HG03045 (cell line): ENCODE measurements around the gene FRMD4A.
"Not testable (repeated sequence)": the region's sequence is repeated elsewhere in the genome, so short reads cannot be mapped to it uniquely, and the experiment has no call there.

ENCODE experiments used
- ATAC-seq: cut with Tn5 transposase; IDR thresholded peaks from one replicate; pipeline ENCODE4 v1.9.1; 2021; ENCODE audit warnings: mild to moderate bottlenecking, moderate library complexity; ENCODE audit not compliant: unreplicated experiment

FRMD4A gene

GRCh38 chr10:13831711-13832141 is 499.0 kb downstream of the FRMD4A start:
- ATAC-seq: peak; percentile 62

GRCh38 chr10:13830385-13830784 is 500.3 kb downstream of the FRMD4A start:
- ATAC-seq: no peak

GRCh38 chr10:13829790-13830189 is 500.9 kb downstream of the FRMD4A start:
- no peak for ATAC-seq

- ATAC-seq: not testable (repeated sequence)
These were observed 502.4 kb downstream of the FRMD4A start for GRCh38 chr10:13828284-13828683.

GRCh38 chr10:13827076-13827797 is 503.5 kb downstream of the FRMD4A start:
- ATAC-seq: no peak

- ATAC-seq: no peak
These were observed 506.9 kb downstream of the FRMD4A start for GRCh38 chr10:13823709-13824405.

GRCh38 chr10:13823096-13823708 is 507.5 kb downstream of the FRMD4A start:
- no peak for ATAC-seq

- no peak for ATAC-seq
These were observed 508.2 kb downstream of the FRMD4A start for GRCh38 chr10:13822490-13822889.

- ATAC-seq: no peak
These were observed 509.8 kb downstream of the FRMD4A start for GRCh38 chr10:13820964-13821337.

GRCh38 chr10:13820119-13820963 is 510.4 kb downstream of the FRMD4A start:
- no peak for ATAC-seq

GRCh38 chr10:13816195-13816925 is 514.4 kb downstream of the FRMD4A start:
- ATAC-seq: no peak

GRCh38 chr10:13815756-13816155 is 515.0 kb downstream of the FRMD4A start:
- ATAC-seq: no peak

- ATAC-seq: no peak
These were observed 517.2 kb downstream of the FRMD4A start for GRCh38 chr10:13813550-13813949.

- no peak for ATAC-seq
These were observed 517.9 kb downstream of the FRMD4A start for GRCh38 chr10:13812804-13813203.

GRCh38 chr10:13810568-13810967 is 520.2 kb downstream of the FRMD4A start:
- no peak for ATAC-seq

GRCh38 chr10:13809427-13809826 is 521.3 kb downstream of the FRMD4A start:
- ATAC-seq: no peak

- ATAC-seq: no peak
These were observed 522.0 kb downstream of the FRMD4A start for GRCh38 chr10:13808556-13809391.

- ATAC-seq: no peak
These were observed 524.3 kb downstream of the FRMD4A start for GRCh38 chr10:13806419-13806818.
